IgD-negative memory B cell (primary cell): ENCODE results near the gene NSUN5. TPM values are rescaled to one million over a fixed set of nuclear protein-coding genes. Genes with fewer than 3 reads are reported as not detected.
A peak's percentile ranks its signal among the peaks of the same experiment; 100 is the strongest.

ENCODE experiments used
- H3K27ac Mint-ChIP-seq, 3 donors: one replicate each; pipeline ENCODE4 v1.8.0; 2020 to 2022; ENCODE audit warnings: mild to moderate bottlenecking in 3 of 3, mixed read lengths in 3 of 3, moderate library complexity in 1 of 3
- H3K27me3 Mint-ChIP-seq: one replicate; pipeline ENCODE4 v1.8.0; 2021; ENCODE audit warnings: mixed read lengths
- H3K36me3 Mint-ChIP-seq: one replicate; pipeline ENCODE4 v1.8.0; 2020; ENCODE audit warnings: mild to moderate bottlenecking, mixed read lengths
- H3K4me1 Mint-ChIP-seq, 3 donors: one replicate each; pipeline ENCODE4 v1.8.0; 2020 to 2022; ENCODE audit warnings: mixed read lengths in 3 of 3, mild to moderate bottlenecking in 1 of 3
- H3K4me3 Mint-ChIP-seq, 4 donors: one replicate each; pipeline ENCODE4 v1.8.0; 2020 to 2022; ENCODE audit warnings: mild to moderate bottlenecking in 4 of 4, mixed read lengths in 4 of 4, moderate library complexity in 3 of 4
- H3K9me3 Mint-ChIP-seq, 3 donors: one replicate each; pipeline ENCODE4 v1.8.0; 2020 to 2021; ENCODE audit warnings: mixed read lengths in 3 of 3, mild to moderate bottlenecking in 1 of 3
- polyA plus RNA-seq: library from polyadenylated mRNA; unstranded; fragments of 300-500 nt; fragmentation: Illumina TruSeq; gene quantifications from one replicate; pipeline ENCODE4 v1.2.3, GENCODE V29; 2021

Gene NSUN5
- polyA plus RNA-seq: 58.4 TPM

DNA sequence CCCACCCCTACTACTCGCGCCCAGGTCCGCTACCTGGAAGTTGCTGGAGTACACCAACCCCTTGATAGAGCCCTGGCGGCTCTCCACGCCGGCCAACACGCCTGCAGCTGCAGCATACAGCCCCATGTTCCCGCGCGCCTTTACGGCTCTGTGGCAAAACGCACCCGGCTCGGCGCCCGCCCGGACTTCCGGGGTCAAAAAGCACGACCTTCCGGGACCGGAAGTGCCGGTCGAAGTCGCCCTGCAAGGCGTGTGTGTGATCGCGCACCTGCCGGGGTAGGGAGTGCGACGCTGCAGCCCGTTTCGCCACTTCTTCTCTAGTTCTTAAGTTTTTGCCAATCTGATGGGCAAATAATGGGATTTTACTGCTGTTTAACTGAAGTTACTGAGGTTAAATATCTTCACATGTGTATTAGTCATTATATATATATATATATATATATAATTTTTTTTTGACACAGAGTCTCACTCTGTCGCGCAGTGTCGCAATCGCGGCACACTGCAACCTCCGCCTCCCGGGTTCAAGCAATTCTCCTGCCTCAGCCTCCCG is at the start of gene NSUN5:
Gene NSUN5 (minus strand): TSS at position 162 of the 550 bp plus-strand sequence. CDS start 36 bp downstream, at position 126.
- Mint-ChIP-seq H3K9me3 (no peaks in the 10 kb centered on the region), H3K27me3 (no peaks in the 10 kb centered on the region)

DNA sequence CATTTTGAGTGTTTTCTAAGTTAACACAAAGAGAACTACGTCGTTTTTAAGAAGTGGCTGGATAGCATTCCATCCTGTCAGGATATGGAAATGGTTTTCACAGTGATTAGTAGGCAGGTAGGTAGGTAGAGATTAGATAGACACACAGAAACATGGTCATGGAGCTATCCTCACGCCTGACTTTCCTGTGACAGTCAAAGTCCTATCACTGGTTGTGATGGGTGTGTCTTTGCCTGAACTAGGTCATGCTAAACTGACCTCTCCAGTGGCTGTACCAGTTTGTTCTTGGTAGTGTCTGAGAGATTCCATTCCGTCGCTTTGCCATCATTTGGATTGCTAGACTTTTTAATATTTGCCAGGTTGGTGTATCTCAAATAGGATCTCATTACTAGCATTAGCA is 47.5 kb upstream of the NSUN5 start:
- Mint-ChIP-seq H3K4me3 (no peak overlapping the region), H3K36me3 (peaks cover 6% of the 10 kb centered on the region), H3K27me3 (peaks cover 13% of the 10 kb centered on the region)

More for the DNA sequence above, at the start of gene NSUN5:
- peaks cover 13 to 22% (median 16%) of the 10 kb centered on the region in 3 donors for H3K4me1 Mint-ChIP-seq
- peak within 1 kb of the TSS; percentile 91 to 98 (median 94) for H3K4me3 Mint-ChIP-seq
- peaks cover 5% of the 10 kb centered on the region for H3K36me3 Mint-ChIP-seq
- peak within 1 kb of the TSS; percentile 67 to 93 (median 83) for H3K27ac Mint-ChIP-seq

DNA sequence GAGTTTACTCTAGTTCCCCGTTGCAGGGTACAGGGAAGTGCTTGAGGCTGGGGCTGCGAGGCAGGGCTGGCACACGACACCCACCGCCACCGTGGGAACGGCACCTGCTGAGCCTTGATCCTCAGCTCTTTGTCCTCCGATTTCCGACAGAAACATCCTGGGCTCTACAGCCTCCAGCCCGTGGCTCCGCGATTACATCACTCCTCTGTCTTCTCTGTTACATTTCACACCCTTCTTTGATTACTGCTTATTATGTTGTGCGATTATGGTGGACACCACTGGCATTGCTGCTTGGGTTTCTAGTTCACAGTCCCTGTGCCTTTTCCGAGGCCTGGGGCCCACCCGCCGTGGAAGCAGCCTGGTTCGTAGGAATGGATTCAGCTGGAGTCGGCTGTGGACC is 46.2 kb upstream of the NSUN5 start:
- H3K27me3 Mint-ChIP-seq: peaks cover 13% of the 10 kb centered on the region
- H3K27ac Mint-ChIP-seq: no peak overlapping the region

More for the DNA sequence above, 47.5 kb upstream of the NSUN5 start:
- Mint-ChIP-seq H3K27ac (no peak overlapping the region), H3K4me1 (peaks cover 0 to 2% (median 0%) of the 10 kb centered on the region in 3 donors), H3K9me3 (peaks cover 0 to 10% (median 10%) of the 10 kb centered on the region in 3 donors)

GRCh38 chr7:73354196-73354595 is 45.6 kb upstream of the NSUN5 start:
- Mint-ChIP-seq H3K27ac (no peak overlapping the region), H3K9me3 (peaks cover 0 to 10% (median 6%) of the 10 kb centered on the region in 3 donors), H3K27me3 (peaks cover 7% of the 10 kb centered on the region), H3K36me3 (peaks cover 3% of the 10 kb centered on the region), H3K4me3 (no peak overlapping the region), H3K4me1 (peaks cover 0 to under 1% (median 0%) of the 10 kb centered on the region in 3 donors)

More for the DNA sequence above, 46.2 kb upstream of the NSUN5 start:
- H3K4me1 Mint-ChIP-seq: peaks cover 0 to 2% (median 0%) of the 10 kb centered on the region in 3 donors
- peaks cover 3% of the 10 kb centered on the region for H3K36me3 Mint-ChIP-seq
- H3K9me3 Mint-ChIP-seq: peaks cover 0 to 10% (median 6%) of the 10 kb centered on the region in 3 donors
- no peak overlapping the region for H3K4me3 Mint-ChIP-seq

GRCh38 chr7:73353243-73353642 is 44.6 kb upstream of the NSUN5 start:
- Mint-ChIP-seq H3K4me3 (no peak overlapping the region), H3K4me1 (no peaks in the 10 kb centered on the region), H3K27me3 (peaks cover 3% of the 10 kb centered on the region), H3K27ac (peak overlapping the region in 1 of 3 donors; percentile 12), H3K36me3 (peaks cover 3% of the 10 kb centered on the region), H3K9me3 (peaks cover 0 to 10% (median 6%) of the 10 kb centered on the region in 3 donors)

DNA sequence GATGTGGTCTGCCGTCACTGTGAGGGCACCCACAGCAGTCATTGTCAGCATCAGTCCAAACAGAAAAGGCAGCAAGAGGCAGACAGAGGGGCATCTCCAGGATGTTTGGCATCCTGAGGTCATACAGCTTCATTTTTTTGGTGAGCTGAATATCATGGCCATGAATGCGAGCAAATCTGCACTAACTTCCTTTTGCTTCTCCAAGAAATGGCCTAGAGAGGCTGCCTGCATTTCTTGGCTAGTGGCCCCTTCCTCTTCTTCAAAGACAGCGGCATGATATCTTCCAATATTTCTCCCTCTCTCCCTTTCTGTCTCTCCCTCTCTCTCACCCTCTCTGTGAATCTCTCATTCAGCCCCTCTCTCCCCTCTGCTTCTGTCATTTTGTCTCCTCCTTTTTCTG is 44.2 kb upstream of the NSUN5 start:
- Mint-ChIP-seq H3K36me3 (peaks cover 3% of the 10 kb centered on the region), H3K9me3 (peaks cover 0 to 10% (median 6%) of the 10 kb centered on the region in 3 donors), H3K27me3 (peaks cover 3% of the 10 kb centered on the region), H3K4me3 (no peak overlapping the region), H3K27ac (no peak overlapping the region), H3K4me1 (no peaks in the 10 kb centered on the region)

DNA sequence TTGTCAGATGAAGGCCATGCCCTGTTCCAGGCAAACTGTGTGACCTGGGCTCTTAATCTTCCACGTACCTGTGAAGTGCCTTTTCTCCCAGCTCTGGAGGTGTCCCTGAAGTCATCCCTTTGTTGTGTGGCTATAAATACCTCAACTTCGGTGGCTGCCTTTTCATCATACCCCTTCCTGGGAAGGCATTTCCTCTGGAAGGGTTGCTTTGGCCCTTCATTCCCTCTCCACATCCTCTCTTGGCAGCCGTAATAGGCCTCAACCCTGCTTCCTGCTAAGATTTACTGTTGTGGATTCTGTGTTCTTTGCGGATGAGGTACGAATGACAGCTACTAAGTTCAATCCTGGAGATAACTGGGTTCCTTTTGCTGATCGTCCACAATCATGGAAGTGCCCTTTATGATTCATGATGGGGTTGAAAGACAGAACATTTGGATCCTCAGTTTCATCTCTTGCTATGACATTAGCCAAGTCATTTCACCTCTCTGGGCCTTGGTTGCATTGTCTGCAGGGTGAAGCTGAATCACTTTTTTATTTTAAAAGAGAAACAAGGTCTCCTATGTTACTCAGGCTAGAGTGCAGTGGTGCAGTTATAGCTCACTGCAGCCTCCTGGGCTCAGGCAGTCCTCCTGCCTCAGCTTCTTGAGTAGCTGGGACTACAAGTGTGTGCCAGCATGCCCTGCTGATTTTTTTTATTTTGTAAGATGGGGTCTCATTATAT is 43.0 kb upstream of the NSUN5 start:
- H3K4me3 Mint-ChIP-seq: no peak overlapping the region
- H3K36me3 Mint-ChIP-seq: peaks cover 3% of the 10 kb centered on the region
- peaks cover 3% of the 10 kb centered on the region for H3K27me3 Mint-ChIP-seq
- H3K9me3 Mint-ChIP-seq: peaks cover 0 to 10% (median 6%) of the 10 kb centered on the region in 3 donors
- H3K27ac Mint-ChIP-seq: no peak overlapping the region
- no peaks in the 10 kb centered on the region for H3K4me1 Mint-ChIP-seq

GRCh38 chr7:73350306-73351068 is 41.9 kb upstream of the NSUN5 start:
- H3K27ac Mint-ChIP-seq: no peak overlapping the region
- H3K4me1 Mint-ChIP-seq: no peaks in the 10 kb centered on the region
- peaks cover 5% of the 10 kb centered on the region for H3K36me3 Mint-ChIP-seq
- H3K9me3 Mint-ChIP-seq: peaks cover 0 to 10% (median 6%) of the 10 kb centered on the region in 3 donors
- no peak overlapping the region for H3K4me3 Mint-ChIP-seq
- peaks cover 5% of the 10 kb centered on the region for H3K27me3 Mint-ChIP-seq

GRCh38 chr7:73349763-73350162 is 41.1 kb upstream of the NSUN5 start:
- H3K27ac Mint-ChIP-seq: no peak overlapping the region
- H3K9me3 Mint-ChIP-seq: peaks cover 0 to 10% (median 6%) of the 10 kb centered on the region in 3 donors
- H3K4me1 Mint-ChIP-seq: no peaks in the 10 kb centered on the region
- peaks cover 5% of the 10 kb centered on the region for H3K27me3 Mint-ChIP-seq
- no peak overlapping the region for H3K4me3 Mint-ChIP-seq
- H3K36me3 Mint-ChIP-seq: peaks cover 5% of the 10 kb centered on the region

DNA sequence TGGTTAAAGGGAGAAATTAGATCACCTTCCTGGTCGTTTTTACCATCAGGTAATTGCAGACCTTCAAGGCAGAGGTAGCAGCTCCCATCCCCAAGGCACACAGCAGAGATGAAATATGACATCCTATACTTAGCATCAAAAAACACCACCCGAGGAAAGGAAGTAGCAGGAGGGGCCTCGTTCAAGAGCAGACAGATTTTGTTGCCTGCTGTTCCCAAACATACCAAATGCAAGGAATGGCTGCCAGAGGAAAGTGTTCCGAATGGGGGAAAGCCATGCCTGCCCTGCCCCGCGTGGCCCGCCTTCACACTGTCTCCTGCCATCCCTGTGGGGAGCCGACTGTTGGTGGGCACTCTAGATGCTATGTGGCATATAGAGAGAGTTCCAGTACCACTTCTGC is 37.3 kb upstream of the NSUN5 start:
- Mint-ChIP-seq H3K9me3 (peaks cover 0 to 1% (median 0%) of the 10 kb centered on the region in 3 donors), H3K27me3 (peaks cover 7% of the 10 kb centered on the region), H3K4me1 (no peaks in the 10 kb centered on the region), H3K36me3 (peaks cover 3% of the 10 kb centered on the region), H3K4me3 (no peak overlapping the region), H3K27ac (peak overlapping the region in 1 of 3 donors; percentile 89)

GRCh38 chr7:73345538-73345937 is 36.9 kb upstream of the NSUN5 start:
- Mint-ChIP-seq H3K4me1 (no peaks in the 10 kb centered on the region), H3K9me3 (peaks cover 0 to 1% (median 0%) of the 10 kb centered on the region in 3 donors), H3K36me3 (peaks cover 3% of the 10 kb centered on the region), H3K27me3 (peaks cover 8% of the 10 kb centered on the region), H3K4me3 (no peak overlapping the region), H3K27ac (peak overlapping the region in 1 of 3 donors; percentile 89)

DNA sequence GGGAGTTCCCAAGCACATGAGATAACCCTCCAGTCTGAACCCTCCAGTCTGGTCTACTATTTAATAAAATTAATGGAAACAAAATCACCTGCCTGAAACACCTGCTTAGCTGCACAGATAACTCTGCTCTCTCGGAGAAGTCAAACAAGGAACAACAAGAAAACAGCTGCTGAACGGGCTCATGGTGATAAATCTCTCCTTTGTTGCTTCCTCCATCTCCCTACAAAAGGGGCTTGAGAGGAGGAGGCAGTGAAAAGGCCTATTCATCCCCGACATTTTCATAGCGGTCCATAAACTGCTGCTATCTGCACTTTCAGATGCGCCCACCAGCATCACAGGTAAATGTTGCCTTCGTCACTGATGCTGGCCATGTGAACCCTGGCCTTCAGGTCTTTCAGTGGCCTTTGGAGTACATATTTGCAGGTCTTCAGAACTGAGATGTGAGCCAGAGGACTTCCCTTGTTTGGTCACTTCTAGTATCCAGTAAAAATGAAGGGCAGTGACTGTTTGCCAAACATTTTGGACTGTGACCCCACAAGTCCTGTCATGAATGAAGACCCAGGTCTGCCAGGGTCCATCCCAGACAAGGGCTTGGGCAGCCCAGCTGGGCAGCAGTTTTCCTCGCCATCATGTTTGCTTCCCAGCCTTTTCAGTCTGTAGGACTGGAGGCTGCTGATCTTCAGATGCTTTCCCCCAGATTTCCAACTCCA is 35.2 kb upstream of the NSUN5 start:
- Mint-ChIP-seq H3K9me3 (peaks cover 0 to 1% (median 0%) of the 10 kb centered on the region in 3 donors), H3K36me3 (peaks cover 3% of the 10 kb centered on the region), H3K4me3 (no peak overlapping the region), H3K4me1 (peaks cover 0 to 3% (median 1%) of the 10 kb centered on the region in 3 donors), H3K27me3 (peaks cover 10% of the 10 kb centered on the region), H3K27ac (peak overlapping the region in 1 of 3 donors; percentile 57)

DNA sequence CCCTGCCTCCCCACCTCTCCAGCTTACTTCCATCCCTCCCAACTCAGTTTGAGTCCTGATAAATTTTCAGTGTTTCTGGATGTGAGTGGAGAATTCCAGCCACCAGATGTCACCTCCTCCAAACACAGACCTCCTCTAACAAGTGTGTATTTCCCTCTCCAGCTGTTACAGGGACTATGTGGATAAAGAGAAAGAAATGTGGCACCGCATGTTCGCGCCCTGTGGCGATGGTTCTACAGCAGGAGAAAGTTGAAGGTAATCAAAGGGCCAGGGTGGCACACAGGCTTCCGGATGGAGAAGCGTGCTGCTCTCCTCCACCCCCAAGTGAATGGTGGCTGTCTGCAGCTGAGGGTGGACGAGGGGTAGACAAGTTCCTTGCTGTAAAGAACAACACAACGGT is 34.0 kb upstream of the NSUN5 start:
- H3K9me3 Mint-ChIP-seq: peaks cover 0 to 1% (median 0%) of the 10 kb centered on the region in 3 donors
- H3K27me3 Mint-ChIP-seq: peaks cover 9% of the 10 kb centered on the region
- no peak overlapping the region for H3K27ac Mint-ChIP-seq
- H3K4me1 Mint-ChIP-seq: peaks cover 0 to 6% (median 3%) of the 10 kb centered on the region in 3 donors
- H3K4me3 Mint-ChIP-seq: no peak overlapping the region
- peaks cover 3% of the 10 kb centered on the region for H3K36me3 Mint-ChIP-seq

- H3K4me1 Mint-ChIP-seq: peaks cover 0 to 6% (median 3%) of the 10 kb centered on the region in 3 donors
- H3K27me3 Mint-ChIP-seq: peaks cover 7% of the 10 kb centered on the region
- peaks cover 0 to 1% (median 0%) of the 10 kb centered on the region in 3 donors for H3K9me3 Mint-ChIP-seq
- H3K4me3 Mint-ChIP-seq: no peak overlapping the region
- H3K27ac Mint-ChIP-seq: no peak overlapping the region
- H3K36me3 Mint-ChIP-seq: peaks cover 3% of the 10 kb centered on the region
Measured at GRCh38 chr7:73341877-73342276, 33.3 kb upstream of the NSUN5 start.
